HCT116 (cell line): ENCODE results near the gene PIPOX.

ENCODE experiments used
- CEBPB ChIP-seq: IDR thresholded peaks from 2 replicates; pipeline ENCODE4 v1.6.1; 2012; ENCODE audit warnings: low read depth
- CTCF ChIP-seq, 3 experiments: fragments of 200-600 bp in 1 of 3; sonication (generic) in 1 of 3; IDR thresholded peaks in 2 of 3; conservative IDR thresholded peaks in 1 of 3; 2 replicates each; pipeline ENCODE4 v1.5.1; 2012 to 2017; ENCODE audit warnings: low read depth in 2 of 3, low read length in 2 of 3, antibody characterized with exemption in 1 of 3, borderline replicate concordance in 1 of 3, control low read depth in 1 of 3, mild to moderate bottlenecking in 1 of 3, mixed read lengths in 1 of 3, mixed run types in 1 of 3, moderate library complexity in 1 of 3; ENCODE audit not compliant: insufficient read depth in 1 of 3
- EZH2 ChIP-seq: fragments of 200-600 bp; sonication (generic); IDR thresholded peaks from 2 replicates; pipeline ENCODE4 v1.6.1; 2017; ENCODE audit warnings: antibody characterized with exemption, mixed run types
- EZH2phosphoT487 ChIP-seq: fragments of 200-600 bp; IDR thresholded peaks from 2 replicates; pipeline ENCODE4 v1.6.1; 2018; ENCODE audit warnings: antibody characterized with exemption, borderline replicate concordance
- JUND ChIP-seq: IDR thresholded peaks from 2 replicates; pipeline ENCODE4 v1.6.1; 2012
- MAX ChIP-seq: IDR thresholded peaks from 2 replicates; pipeline ENCODE4 v1.6.1; 2012
- POLR2A ChIP-seq: IDR thresholded peaks from 2 replicates; pipeline ENCODE4 v1.7.0; 2011; ENCODE audit warnings: borderline replicate concordance; ENCODE audit not compliant: insufficient read depth, insufficient read length; ENCODE audit errors: extremely low read depth
- POLR2AphosphoS5 ChIP-seq: IDR thresholded peaks from 2 replicates; pipeline ENCODE4 v1.6.1; 2011; ENCODE audit warnings: mild to moderate bottlenecking, low read depth, low read length, moderate library complexity
- RAD21 ChIP-seq: IDR thresholded peaks from 2 replicates; pipeline ENCODE4 v1.6.1; 2012; ENCODE audit warnings: low read depth, mild to moderate bottlenecking
- SIN3A ChIP-seq: IDR thresholded peaks from 2 replicates; pipeline ENCODE4 v1.6.1; 2012; ENCODE audit warnings: low read depth
- TCF7L2 ChIP-seq: IDR thresholded peaks from 2 replicates; pipeline ENCODE4 v1.7.0; 2011; ENCODE audit warnings: borderline replicate concordance, inconsistent platforms; ENCODE audit not compliant: insufficient read depth, insufficient read length; ENCODE audit errors: extremely low read depth
- YY1 ChIP-seq: IDR thresholded peaks from 2 replicates; pipeline ENCODE4 v1.6.1; 2011; ENCODE audit warnings: low read length, low read depth, moderate library complexity, mild to moderate bottlenecking; ENCODE audit not compliant: insufficient replicate concordance; ENCODE audit errors: extremely low read depth
- ZBTB33 ChIP-seq: IDR thresholded peaks from 2 replicates; pipeline ENCODE4 v1.6.1; 2011; ENCODE audit warnings: mild to moderate bottlenecking, low read length, moderate library complexity; ENCODE audit not compliant: insufficient replicate concordance; ENCODE audit errors: extremely low read depth
- ZNF274 ChIP-seq: fragments of 200-500 bp; sonication (Bioruptor generic); IDR thresholded peaks from 2 replicates; pipeline ENCODE4 v1.6.1; 2014; ENCODE audit warnings: mild to moderate bottlenecking, low read depth, low read length, inconsistent platforms

GRCh38 chr17:29085223-29085622 is 42.3 kb downstream of the PIPOX start:
- no peak for TF ChIP-seq SIN3A
- TF ChIP-seq YY1, result no peak
- TF ChIP-seq MAX, result no peak
- TF ChIP-seq EZH2, result no peak
- no peak for TF ChIP-seq ZBTB33
- TF ChIP-seq CTCF (IDR thresholded peaks at IDR 0.05 in 2 of 3, conservative IDR thresholded peaks at IDR 0.05 in 1 of 3; ENCODE audit: borderline replicate concordance in 1 of 3, insufficient read depth in 1 of 3, low read depth in 2 of 3, low read length in 2 of 3), result no peak
- TF ChIP-seq TCF7L2, result no peak
- no peak for TF ChIP-seq POLR2A
- TF ChIP-seq RAD21, result no peak
- no peak for TF ChIP-seq JUND
- TF ChIP-seq ZNF274, result no peak
- no peak for TF ChIP-seq EZH2phosphoT487
- no peak for TF ChIP-seq CEBPB
- TF ChIP-seq POLR2AphosphoS5, result no peak
